ENCODE measurements around the gene ATG16L1.
"Not testable (repeated sequence)": the region's sequence is repeated elsewhere in the genome, so short reads cannot be mapped to it uniquely, and the experiment has no call there.

Gene ATG16L1

GRCh38 chr2:233300401-233300800 is 48.9 kb downstream of the ATG16L1 start:
- DNase-seq: no peak

GRCh38 chr2:233301248-233301647 is 49.8 kb downstream of the ATG16L1 start:
- no peak for DNase-seq

- no peak for DNase-seq
These were observed 50.3 kb downstream of the ATG16L1 start for GRCh38 chr2:233301811-233302210.

GRCh38 chr2:233303252-233303651 is 51.8 kb downstream of the ATG16L1 start:
- DNase-seq: no peak

- DNase-seq: no peak
These were observed 56.1 kb downstream of the ATG16L1 start, which contains the start of gene SAG for GRCh38 chr2:233307565-233307964. SAG (plus strand) TSS chr2:233307816; CDS start chr2:233309190, 1,374 bp downstream.

GRCh38 chr2:233311241-233311926 is 59.9 kb downstream of the ATG16L1 start:
- no peak for DNase-seq

- no peak for DNase-seq
These were observed 61.4 kb downstream of the ATG16L1 start for GRCh38 chr2:233312874-233313273.

GRCh38 chr2:233314180-233314925 is 62.9 kb downstream of the ATG16L1 start:
- no peak for DNase-seq

- no peak for DNase-seq
These were observed 65.9 kb downstream of the ATG16L1 start for GRCh38 chr2:233317196-233317943.

- no peak for DNase-seq
These were observed 67.8 kb downstream of the ATG16L1 start for GRCh38 chr2:233319256-233319655.

- DNase-seq: no peak
These were observed 69.0 kb downstream of the ATG16L1 start for GRCh38 chr2:233320470-233320869.

GRCh38 chr2:233321166-233321565 is 69.7 kb downstream of the ATG16L1 start:
- DNase-seq: no peak

GRCh38 chr2:233323851-233324250 is 72.4 kb downstream of the ATG16L1 start:
- no peak for DNase-seq

GRCh38 chr2:233325256-233325655 is 73.8 kb downstream of the ATG16L1 start:
- DNase-seq: no peak

- DNase-seq: no peak
These were observed 74.3 kb downstream of the ATG16L1 start for GRCh38 chr2:233325814-233326213.

- DNase-seq: no peak
These were observed 75.0 kb downstream of the ATG16L1 start for GRCh38 chr2:233326500-233326899.

- DNase-seq: no peak
These were observed 77.4 kb downstream of the ATG16L1 start for GRCh38 chr2:233328922-233329321.

GRCh38 chr2:233329489-233330135 is 78.1 kb downstream of the ATG16L1 start:
- no peak for DNase-seq

- DNase-seq: no peak
These were observed 80.1 kb downstream of the ATG16L1 start for GRCh38 chr2:233331536-233331935.

GRCh38 chr2:233332125-233332524 is 80.7 kb downstream of the ATG16L1 start:
- DNase-seq: no peak

GRCh38 chr2:233334915-233335314 is 83.4 kb downstream of the ATG16L1 start:
- no peak for DNase-seq

- DNase-seq: not testable (repeated sequence)
These were observed 84.6 kb downstream of the ATG16L1 start for GRCh38 chr2:233336091-233336490.

- DNase-seq: no peak
These were observed 85.1 kb downstream of the ATG16L1 start for GRCh38 chr2:233336541-233336940.
